Erythroblast (primary cell): ENCODE results near the gene SH3BP5.

Source experiments
- GATA1 ChIP-seq: IDR thresholded peaks from 2 replicates; pipeline ENCODE4 v1.6.1; 2011; ENCODE audit warnings: low read depth, mild to moderate bottlenecking, control low read depth, low read length, moderate library complexity
- POLR2A ChIP-seq: IDR thresholded peaks from 2 replicates; pipeline ENCODE4 v1.6.1; 2011; ENCODE audit warnings: mild to moderate bottlenecking, low read length

GRCh38 chr3:15206662-15207576 is 125.5 kb downstream of the SH3BP5 start:
- TF ChIP-seq POLR2A = no peak
- no peak for TF ChIP-seq GATA1
